SK-MEL-5 (cell line): ENCODE data around the gene AGBL1. TPM values are rescaled to one million over a fixed set of nuclear protein-coding genes. Genes with fewer than 3 reads are reported as not detected.

Experiments
- DNase-seq: peaks from one replicate; pipeline ENCODE4 v3.0.0-alpha.2; 2016; ENCODE audit warnings: low read depth, low spot score
- in situ Hi-C: cut with HindIII; loops from 2 replicates; pipeline ENCODE4 v1.10.0; 2016; ENCODE audit warnings: low sequenced_read_pairs, high pct_unique_total_duplicates, low pct_unique_long_range_greater_than_20kb
- total RNA-seq: library from RNA; depleted of rRNA; stranded (reverse); fragments of >200 nt; shearing (Covaris generic); gene quantifications from 2 replicates; pipeline ENCODE4 v1.2.3, GENCODE V29; 2014

The AGBL1 gene
- total RNA-seq, 1 experiment from 2014 or later: not detected

DNA sequence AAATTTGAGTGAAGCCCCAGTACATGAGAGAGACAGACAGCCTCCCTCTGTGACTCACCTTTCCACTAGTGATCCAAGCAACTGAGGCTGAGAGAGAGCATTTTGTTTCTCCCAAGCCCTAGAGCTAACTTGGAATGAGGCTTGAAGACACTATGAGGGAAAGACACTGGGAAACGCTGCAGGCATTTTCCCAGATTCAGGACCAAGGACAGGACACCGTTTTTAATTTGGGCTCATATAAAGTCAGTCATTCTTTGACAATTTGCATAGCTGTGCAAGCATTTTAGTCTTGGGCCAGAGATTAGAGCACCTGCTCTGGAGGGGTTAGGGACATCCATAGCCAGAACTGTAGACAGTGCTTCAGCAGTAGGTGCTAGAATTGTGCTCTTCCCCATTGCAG is 249.0 kb downstream of the AGBL1 start:
- in situ Hi-C loops: no loop called here
- DNase-seq: no peak

DNA sequence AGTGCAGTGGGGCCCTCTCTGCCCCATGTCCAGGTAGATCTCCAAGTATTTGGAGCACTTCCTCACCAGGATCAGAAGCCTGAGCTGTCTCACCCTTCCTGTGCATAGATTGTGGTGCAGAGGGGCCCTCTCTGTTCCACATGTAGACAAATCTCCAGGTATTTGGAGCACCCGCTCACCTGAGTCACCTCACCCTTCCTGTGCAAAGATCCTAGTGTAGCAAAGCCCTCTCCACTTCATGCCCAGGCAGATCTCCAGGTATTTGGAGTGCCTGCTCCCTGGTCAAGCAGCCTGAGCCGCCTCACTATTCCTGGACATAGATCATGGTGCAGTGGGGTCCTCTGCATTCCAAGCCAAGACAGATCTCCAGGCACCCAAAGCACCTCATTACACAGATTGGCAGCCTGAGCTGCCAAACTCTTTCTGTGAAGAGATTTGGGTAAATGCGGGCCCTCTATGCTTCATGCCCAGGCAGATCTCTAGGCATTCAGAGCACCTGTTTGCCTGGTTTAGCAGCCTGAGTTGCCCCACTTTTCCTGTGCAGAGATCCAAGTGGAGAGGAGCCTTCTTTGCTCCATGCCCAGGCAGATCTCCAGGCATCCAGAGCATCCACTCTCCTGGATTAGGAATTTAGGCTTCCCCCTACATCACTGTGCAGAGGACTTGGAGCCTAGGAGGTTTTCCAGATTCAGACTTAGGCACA is 249.8 kb downstream of the AGBL1 start:
- no peak for DNase-seq
- in situ Hi-C loops: no loop called here

- no peak for DNase-seq
- in situ Hi-C loops: no loop called here
Observed at GRCh38 chr15:86333819-86334218, 254.1 kb downstream of the AGBL1 start.

GRCh38 chr15:86336051-86336788 is 256.5 kb downstream of the AGBL1 start:
- DNase-seq: no peak
- in situ Hi-C loops: no loop called here

GRCh38 chr15:86337071-86337470 is 257.4 kb downstream of the AGBL1 start:
- DNase-seq: no peak
- in situ Hi-C loops: no loop called here

GRCh38 chr15:86347245-86347644 is 267.6 kb downstream of the AGBL1 start:
- in situ Hi-C loops: no loop called here
- no peak for DNase-seq

DNA sequence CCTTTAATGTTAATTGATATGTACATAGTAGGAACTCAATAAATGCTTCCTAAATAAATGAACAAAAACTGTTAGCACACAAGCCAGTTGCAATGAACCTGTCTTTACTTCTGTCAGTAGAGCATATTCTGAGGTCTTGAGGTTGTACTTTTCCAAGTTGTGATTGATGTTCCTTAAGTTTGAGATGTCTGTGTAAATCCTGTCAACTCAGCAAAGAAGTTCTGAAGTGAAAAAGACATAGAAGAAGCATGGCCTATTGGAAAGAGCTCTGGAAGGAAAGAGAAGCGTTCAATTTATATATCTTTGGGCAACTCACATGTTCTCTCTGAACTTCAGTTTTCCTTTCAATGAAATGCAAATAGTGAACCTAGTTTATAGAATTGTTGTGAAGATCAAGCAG is 269.9 kb downstream of the AGBL1 start:
- in situ Hi-C loops: no loop called here
- DNase-seq: no peak

- DNase-seq: no peak
- in situ Hi-C loops: no loop called here
Observed at GRCh38 chr15:86353213-86353612, 273.5 kb downstream of the AGBL1 start.

- in situ Hi-C loops: no loop called here
Observed at GRCh38 chr15:86355361-86355760, 275.7 kb downstream of the AGBL1 start.

DNA sequence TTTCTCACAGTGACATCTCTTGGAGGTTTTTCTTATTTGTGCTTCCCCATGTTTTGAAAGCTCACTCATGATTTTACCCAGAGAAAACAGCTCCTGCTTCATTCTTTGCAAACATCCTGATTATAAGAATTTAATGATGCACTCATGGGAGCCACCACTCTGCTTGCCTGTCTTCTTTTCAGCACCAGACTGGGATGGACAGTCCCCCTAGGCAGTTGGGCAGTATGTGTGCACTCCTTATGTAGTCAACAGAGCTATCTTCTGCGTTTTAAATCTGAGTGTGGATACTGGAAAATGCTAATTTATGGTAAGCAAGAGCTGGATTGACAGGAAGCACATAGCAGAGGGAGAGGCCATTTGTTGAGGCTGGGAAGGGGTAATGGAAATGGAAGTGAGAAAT is 276.1 kb downstream of the AGBL1 start:
- in situ Hi-C loops: no loop called here
- no peak for DNase-seq

More at GRCh38 chr15:86355361-86355760, 275.7 kb downstream of the AGBL1 start:
- no peak for DNase-seq

DNA sequence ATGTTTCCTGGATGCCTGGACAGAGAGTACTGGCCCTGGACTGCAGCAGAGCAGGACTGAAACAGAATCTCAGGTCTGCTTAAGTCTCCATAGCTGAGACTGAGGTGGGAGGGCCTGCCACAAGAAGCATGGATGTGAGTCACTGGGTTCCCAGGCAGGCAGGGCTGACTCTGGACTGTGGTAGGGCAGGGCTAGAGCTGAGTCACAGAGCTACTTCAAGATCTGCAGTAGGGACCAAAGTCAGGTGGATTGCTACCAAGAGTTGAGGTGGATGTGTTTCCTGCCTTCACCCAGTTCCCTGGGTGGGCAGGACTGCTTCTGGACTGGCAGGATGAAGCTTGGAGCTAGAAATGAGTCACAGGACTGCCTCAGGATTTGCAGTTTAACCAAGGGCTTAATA is 282.9 kb downstream of the AGBL1 start:
- peak; percentile 2 for DNase-seq
- in situ Hi-C loops: no loop called here

DNA sequence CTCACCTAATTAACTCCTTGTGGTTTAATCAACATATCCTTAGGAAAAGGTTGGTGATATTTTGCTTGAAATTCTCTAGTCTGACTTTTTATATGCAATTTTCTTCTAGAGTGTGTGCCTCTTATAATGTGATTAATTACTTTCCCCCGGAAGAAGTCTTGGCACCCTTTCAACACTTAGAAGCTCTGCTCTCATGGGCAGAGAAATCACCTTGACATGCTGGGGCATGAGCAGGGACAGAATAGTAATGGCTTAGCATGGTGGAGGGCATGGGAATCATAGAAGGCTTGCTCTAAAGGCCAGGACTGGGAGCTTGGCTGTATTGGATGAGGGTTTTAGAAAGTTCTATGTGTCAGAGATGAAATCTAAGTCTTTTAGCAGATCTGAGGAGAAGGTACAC is 293.5 kb downstream of the AGBL1 start:
- no peak for DNase-seq
- in situ Hi-C loops: no loop called here

- DNase-seq: no peak
- in situ Hi-C loops: no loop called here
Observed at GRCh38 chr15:86375733-86376280, 296.1 kb downstream of the AGBL1 start.

- no peak for DNase-seq
- in situ Hi-C loops: no loop called here
Observed at GRCh38 chr15:86377914-86378313, 298.2 kb downstream of the AGBL1 start.

- in situ Hi-C loops: no loop called here
- no peak for DNase-seq
Observed at GRCh38 chr15:86382341-86382740, 302.7 kb downstream of the AGBL1 start.

- no peak for DNase-seq
- in situ Hi-C loops: no loop called here
Observed at GRCh38 chr15:86383611-86384010, 303.9 kb downstream of the AGBL1 start.

- no peak for DNase-seq
- in situ Hi-C loops: no loop called here
Observed at GRCh38 chr15:86384186-86384585, 304.5 kb downstream of the AGBL1 start.

- no peak for DNase-seq
- in situ Hi-C loops: no loop called here
Observed at GRCh38 chr15:86392296-86392695, 312.6 kb downstream of the AGBL1 start.

- no peak for DNase-seq
- in situ Hi-C loops: no loop called here
Observed at GRCh38 chr15:86392874-86393273, 313.2 kb downstream of the AGBL1 start.
